ENCODE results near the gene SLC37A4.

- TF ChIP-seq CTCF (IDR thresholded peaks at IDR 0.05; ENCODE audit: low read depth, low read length, poor library complexity, severe bottlenecking): no peak
- no peak for TF ChIP-seq EZH2phosphoT487 (IDR thresholded peaks at IDR 0.05; ENCODE audit: borderline replicate concordance, low read length)
Observed at GRCh38 chr11:119016216-119017009, 14.3 kb downstream of the SLC37A4 start.

All from DOHH2 (cell line).